H1 (cell line): Measurements from ENCODE around the gene NKTR. TPM values are rescaled to one million over a fixed set of nuclear protein-coding genes. Genes with fewer than 3 reads are reported as not detected.

Experiments used
- CTCF ChIA-PET: fragments of 300-600 bp; sonication (Branson Sonifier 250); formaldehyde crosslinking; loops from one replicate; lab custom pipeline; 2021; ENCODE audit not compliant: partially characterized antibody; lab: Charles Lee
- POLR2A ChIA-PET: fragments of 300-600 bp; sonication (Branson Sonifier 250); formaldehyde crosslinking; loops from one replicate; lab custom pipeline; 2021; ENCODE audit warnings: inconsistent platforms; ENCODE audit not compliant: partially characterized antibody; lab: Charles Lee
- DNase-seq, 2 experiments: peaks; one replicate each; pipeline versions ENCODE4 v3.0.0 to v3.0.0-alpha.2; 2010 to 2022; ENCODE audit warnings: low spot score in 2 of 2, low read depth in 1 of 2, mixed read lengths in 1 of 2
- FAIRE-seq: peaks from 2 replicates; lab custom pipeline; 2011; peaks lifted over from hg19 to GRCh38; lab: Jason Lieb, UNC
- H2AFZ ChIP-seq: 2 replicates; pipeline ENCODE4 v1.8.1; 2012; ENCODE audit warnings: low read length, inconsistent platforms
- H2AK5ac ChIP-seq: 2 replicates; pipeline ENCODE4 v1.6.1; 2013; ENCODE audit warnings: low read depth, low read length
- H2BK120ac ChIP-seq: replicated peaks from 2 replicates; pipeline ENCODE3; 2013; ENCODE audit warnings: low read depth, low read length, inconsistent platforms
- H2BK12ac ChIP-seq: 2 replicates; pipeline ENCODE4 v1.6.1; 2013; ENCODE audit warnings: low read depth, low read length
- H2BK15ac ChIP-seq: 2 replicates; pipeline ENCODE4 v1.6.1; 2013; ENCODE audit warnings: low read length
- H2BK20ac ChIP-seq: 2 replicates; pipeline ENCODE4 v1.6.1; 2013; ENCODE audit warnings: low read length
- H2BK5ac ChIP-seq: 2 replicates; pipeline ENCODE4 v1.6.1; 2013; ENCODE audit warnings: low read depth, low read length
- H3K14ac ChIP-seq: 2 replicates; pipeline ENCODE4 v1.6.1; 2013; ENCODE audit warnings: inconsistent platforms; ENCODE audit not compliant: insufficient read length
- H3K18ac ChIP-seq: 2 replicates; pipeline ENCODE4 v1.6.1; 2013; ENCODE audit warnings: low read length; ENCODE audit errors: extremely low read depth
- H3K23ac ChIP-seq: 2 replicates; pipeline ENCODE4 v1.6.1; 2013; ENCODE audit warnings: inconsistent platforms; ENCODE audit not compliant: insufficient read length
- H3K23me2 ChIP-seq: 2 replicates; pipeline ENCODE4 v1.6.1; 2013; ENCODE audit warnings: low read depth, low read length
- H3K27ac ChIP-seq: 2 replicates; pipeline ENCODE4 v1.6.1; 2011; ENCODE audit warnings: low read depth, low read length, inconsistent platforms
- H3K27me3 ChIP-seq, 4 experiments: replicated peaks in 1 of 4; 1 replicate in 1 of 4; 2 replicates in 3 of 4; pipeline versions ENCODE4 v1.6.1 to v1.8.1; 2011 to 2013; ENCODE audit warnings: low read length in 3 of 4, mild to moderate bottlenecking in 3 of 4, inconsistent platforms in 2 of 4, mixed read lengths in 2 of 4, moderate library complexity in 1 of 4; ENCODE audit not compliant: control insufficient read depth in 3 of 4, insufficient read depth in 3 of 4; ENCODE audit errors: extremely low read depth in 1 of 4
- H3K36me3 ChIP-seq, 4 experiments: 2 replicates each; pipeline versions ENCODE4 v1.6.1 to v1.8.1; 2011 to 2013; ENCODE audit warnings: mild to moderate bottlenecking in 4 of 4, low read length in 3 of 4, moderate library complexity in 2 of 4, control low read depth in 1 of 4, inconsistent platforms in 1 of 4; ENCODE audit not compliant: insufficient read depth in 4 of 4, control insufficient read depth in 2 of 4
- H3K4ac ChIP-seq: replicated peaks from 2 replicates; pipeline ENCODE3; 2013; ENCODE audit warnings: low read length, low read depth, mixed read lengths, inconsistent platforms; ENCODE audit not compliant: insufficient read length
- H3K4me1 ChIP-seq, 4 experiments: replicated peaks in 1 of 4; 1 replicate in 1 of 4; 2 replicates in 3 of 4; pipeline versions ENCODE4 v1.6.1 to v1.8.1; 2011 to 2013; ENCODE audit warnings: low read length in 3 of 4, inconsistent platforms in 2 of 4, mixed read lengths in 1 of 4; ENCODE audit not compliant: insufficient read depth in 4 of 4, control insufficient read depth in 3 of 4
- H3K4me2 ChIP-seq, 2 experiments: 2 replicates each; pipeline versions ENCODE4 v1.6.1 to v1.8.1; 2011 to 2013; ENCODE audit warnings: low read depth in 2 of 2, low read length in 2 of 2, control low read depth in 1 of 2, inconsistent platforms in 1 of 2, mild to moderate bottlenecking in 1 of 2; ENCODE audit not compliant: insufficient read depth in 1 of 2
- H3K4me3 ChIP-seq, 4 experiments: fragments of 200-600, 300-600 bp in 1 of 4; sonication (generic), shearing (Covaris generic), sonication (Bioruptor Twin) in 1 of 4; 2 replicates each; pipeline versions ENCODE4 v1.5.1 to v1.8.1; 2011 to 2016; ENCODE audit warnings: low read length in 4 of 4, low read depth in 3 of 4, control low read depth in 2 of 4, inconsistent platforms in 2 of 4, mild to moderate bottlenecking in 2 of 4, mixed read lengths in 1 of 4, moderate library complexity in 1 of 4; ENCODE audit not compliant: insufficient read depth in 2 of 4; ENCODE audit errors: extremely low read depth in 1 of 4
- H3K56ac ChIP-seq: replicated peaks from 2 replicates; pipeline ENCODE3; 2013; ENCODE audit warnings: low read depth, mild to moderate bottlenecking, mixed read lengths, low read length, inconsistent platforms; ENCODE audit not compliant: insufficient read length
- H3K79me1 ChIP-seq: 2 replicates; pipeline ENCODE4 v1.6.1; 2013; ENCODE audit warnings: low read depth, low read length, control low read depth
- H3K79me2 ChIP-seq, 2 experiments: 2 replicates each; pipeline versions ENCODE4 v1.6.1 to v1.8.1; 2012 to 2013; ENCODE audit warnings: low read length in 2 of 2, mild to moderate bottlenecking in 2 of 2, inconsistent platforms in 1 of 2; ENCODE audit not compliant: insufficient read depth in 2 of 2, control insufficient read depth in 1 of 2
- H3K9ac ChIP-seq, 4 experiments: replicated peaks in 1 of 4; 1 replicate in 1 of 4; 2 replicates in 3 of 4; pipeline versions ENCODE4 v1.6.1 to v1.8.1; 2011 to 2013; ENCODE audit warnings: low read depth in 3 of 4, low read length in 3 of 4, control low read depth in 2 of 4, mild to moderate bottlenecking in 2 of 4, moderate library complexity in 2 of 4, inconsistent platforms in 1 of 4; ENCODE audit errors: extremely low read depth in 1 of 4
- H3K9me3 ChIP-seq, 2 experiments: 2 replicates each; pipeline versions ENCODE4 v1.6.1 to v1.8.1; 2012 to 2013; ENCODE audit warnings: mild to moderate bottlenecking in 2 of 2, moderate library complexity in 2 of 2, control low read depth in 1 of 2, inconsistent platforms in 1 of 2, low read depth in 1 of 2, low read length in 1 of 2, mixed read lengths in 1 of 2; ENCODE audit not compliant: insufficient read depth in 2 of 2
- H4K20me1 ChIP-seq, 2 experiments: replicated peaks in 1 of 2; 2 replicates each; pipeline versions ENCODE3 to v1.8.1; 2011 to 2013; ENCODE audit warnings: inconsistent platforms in 2 of 2, low read length in 2 of 2, mild to moderate bottlenecking in 1 of 2; ENCODE audit not compliant: insufficient read depth in 2 of 2, control insufficient read depth in 1 of 2
- H4K5ac ChIP-seq: 2 replicates; pipeline ENCODE4 v1.6.1; 2013; ENCODE audit warnings: low read length, low read depth, mixed read lengths, inconsistent platforms; ENCODE audit not compliant: insufficient read length
- H4K8ac ChIP-seq: 2 replicates; pipeline ENCODE4 v1.8.0; 2013; ENCODE audit warnings: mild to moderate bottlenecking, moderate library complexity, low read length, inconsistent platforms; ENCODE audit not compliant: insufficient read depth; ENCODE audit errors: extremely low read depth
- H4K91ac ChIP-seq: replicated peaks from 2 replicates; pipeline ENCODE3; 2013; ENCODE audit warnings: low read length, mixed read lengths, inconsistent platforms; ENCODE audit not compliant: insufficient read length
- POLR2A ChIP-seq, 2 experiments: IDR thresholded peaks; 1 replicate in 1 of 2; 2 replicates in 1 of 2; pipeline ENCODE4 v1.6.1; 2011; ENCODE audit warnings: low read depth in 2 of 2, low read length in 2 of 2, mild to moderate bottlenecking in 2 of 2; ENCODE audit errors: control extremely low read depth in 1 of 2
- WGBS, 2 experiments: shearing (Covaris generic) in 1 of 2; methylation state at CpG; one replicate each; pipeline versions ENCODE4 v1.1.6 to v1.1.7; 2013 to 2015; ENCODE audit warnings: low lambda C conversion rate in 2 of 2, mixed read lengths in 2 of 2, inconsistent platforms in 1 of 2, low coverage in 1 of 2, missing lambda C conversion rate in 1 of 2; ENCODE audit not compliant: insufficient replicate concordance in 2 of 2, insufficient coverage in 1 of 2, insufficient read length in 1 of 2; ENCODE audit errors: extremely low coverage in 1 of 2, missing lambda C conversion rate in 1 of 2; 5-methylcytosine and 5-hydroxymethylcytosine counted together
- polyA plus RNA-seq, 7 experiments: library from polyadenylated mRNA; depleted of rRNA in 3 of 7; stranded (reverse) in 5 of 7; unstranded in 2 of 7; fragments of >200 nt in 5 of 7; fragments of 200-250 nt in 2 of 7; gene quantifications; 1 replicate in 5 of 7; 2 replicates in 1 of 7; 4 replicates in 1 of 7; pipeline versions ENCODE4 v1.2.1 to v1.2.3, GENCODE V29; 2011 to 2013; ENCODE audit warnings: missing spikeins in 2 of 7, mixed read lengths in 2 of 7
- total RNA-seq: library from RNA; stranded (reverse); fragmentation: NEBNext Ultra II Directional; extraction: Animal tissue kit (Norgen Biotek cat#: 25700); gene quantifications from 2 replicates; pipeline ENCODE4 v1.2.1, GENCODE V29; 2021

NKTR gene
- total and polyA plus RNA-seq, 2 of the 8 experiments (the other 6 are each of a cell fraction or from before 2014, with no cell fraction given) = 24.1 to 62.2 TPM

- Histone ChIP-seq H3K4ac (no peak overlapping the region), H3K36me3 (peaks cover 0 to 31% (median 12%) of the 10 kb centered on the region in 4 experiments; a peak in 7 of 8 replicates), H3K18ac (no peak overlapping the region), H3K23ac (no peak overlapping the region), H3K23me2 (no peaks in the 10 kb centered on the region; the same call in 1 of the 2 replicates), H3K4me2 (no peak overlapping the region), H2AK5ac (no peak overlapping the region), H3K79me2 (peaks cover 0 to 24% of the 10 kb centered on the region in 2 experiments; a peak in 2 of 4 replicates), H3K27ac (no peak overlapping the region), H3K14ac (no peak overlapping the region), H2BK120ac (no peak overlapping the region), H3K4me3 (no peak overlapping the region), H2BK20ac (no peak overlapping the region), H4K8ac (no peak overlapping the region), H3K56ac (no peak overlapping the region), H4K91ac (no peak overlapping the region), H3K9ac (no peak overlapping the region), H3K9me3 (peaks cover 0 to under 1% of the 10 kb centered on the region in 2 experiments; a peak in 1 of 4 replicates), H3K4me1 (no peaks in the 10 kb centered on the region), H2BK12ac (no peak overlapping the region), H2AFZ (no peak overlapping the region), H4K5ac (no peak overlapping the region), H2BK15ac (no peak overlapping the region), H3K27me3 (no peaks in the 10 kb centered on the region), H2BK5ac (no peak overlapping the region), H3K79me1 (peaks cover 5% of the 10 kb centered on the region), H4K20me1 (peaks cover 3 to 9% of the 10 kb centered on the region in 2 experiments)
- 93% methylated on average over 2 of the region's 2 CpGs; no CpG with 5 or more reads in 1 of the 2 experiments for WGBS, 2 experiments
- POLR2A ChIA-PET = no interaction called here
- FAIRE-seq (no peak), DNase-seq (no peak)
- CTCF ChIA-PET = interaction anchor here (3.7 kb wide), 1 partner anchor 44 kb away, joined by 20 read pairs; no protein-coding TSS in a partner anchor
- no peak for TF ChIP-seq POLR2A (IDR thresholded peaks at IDR 0.05; ENCODE audit: control extremely low read depth in 1 of 2, low read depth in 2 of 2, low read length in 2 of 2)
Observed at GRCh38 chr3:42569593-42570142, 30.8 kb upstream of the NKTR start.
